Posterior vena cava (tissue), 2 donors: ENCODE results near the gene CPNE4. TPM values are rescaled to one million over a fixed set of nuclear protein-coding genes. Genes with fewer than 3 reads are reported as not detected.

Experiments
- DNase-seq: peaks from one replicate; pipeline ENCODE4 v3.0.0-alpha.2; 2020; ENCODE audit warnings: low spot score
- intact Hi-C, 2 donors: fragments of 100-400 bp; cut with DNase I; formaldehyde crosslinking; loops; one replicate each; pipeline versions ENCODE4 v1.14.1 to v1.14.2; 2022 to 2023
- total RNA-seq, 2 donors: library from RNA; stranded (reverse); fragmentation: NEBNext Ultra II Directional; extraction: Animal tissue kit (Norgen Biotek cat#: 25700); gene quantifications; one replicate each; pipeline ENCODE4 v1.2.1, GENCODE V29; 2021
- donor health status: DM: yes; HTN: yes; CAD: no.
- donor health status: DM: yes; HTN: yes; CAD: no.

The CPNE4 gene
- total RNA-seq, 2 donors from 2014 or later = not detected

- intact Hi-C loops = loop anchor here in 1 of 2 donors (5.0 kb wide), 1 partner anchor 170 kb away; no protein-coding TSS in a partner anchor
- no peak for DNase-seq
Measured at GRCh38 chr3:131582438-131582837, 452.4 kb downstream of the CPNE4 start.

- intact Hi-C loops = no loop called here
- DNase-seq = no peak
Measured at GRCh38 chr3:131568460-131568859, 466.4 kb downstream of the CPNE4 start.

- DNase-seq = no peak
- intact Hi-C loops = no loop called here
Measured at GRCh38 chr3:131564812-131565211, 470.0 kb downstream of the CPNE4 start.

GRCh38 chr3:131561511-131561910 lies 473.3 kb downstream of the CPNE4 start:
- DNase-seq = no peak
- intact Hi-C loops = no loop called here

- DNase-seq = no peak
- intact Hi-C loops = no loop called here
Measured at GRCh38 chr3:131560795-131561194, 474.0 kb downstream of the CPNE4 start.

- intact Hi-C loops = no loop called here
- DNase-seq = no peak
Measured at GRCh38 chr3:131555456-131555855, 479.4 kb downstream of the CPNE4 start.

GRCh38 chr3:131553495-131554247 lies 481.1 kb downstream of the CPNE4 start:
- intact Hi-C loops = no loop called here
- no peak for DNase-seq

- no peak for DNase-seq
- intact Hi-C loops = no loop called here
Measured at GRCh38 chr3:131551761-131552160, 483.1 kb downstream of the CPNE4 start.

GRCh38 chr3:131550562-131551465 lies 484.0 kb downstream of the CPNE4 start:
- DNase-seq = no peak

GRCh38 chr3:131549340-131549739 lies 485.5 kb downstream of the CPNE4 start:
- no peak for DNase-seq
- intact Hi-C loops = no loop called here

More at GRCh38 chr3:131550562-131551465, 484.0 kb downstream of the CPNE4 start:
- intact Hi-C loops = no loop called here

GRCh38 chr3:131547585-131547984 lies 487.2 kb downstream of the CPNE4 start:
- no peak for DNase-seq
- intact Hi-C loops = no loop called here

- intact Hi-C loops = no loop called here
- no peak for DNase-seq
Measured at GRCh38 chr3:131546441-131546840, 488.4 kb downstream of the CPNE4 start.

GRCh38 chr3:131544557-131544956 lies 490.3 kb downstream of the CPNE4 start:
- no peak for DNase-seq
- intact Hi-C loops = no loop called here

GRCh38 chr3:131543714-131544113 lies 491.1 kb downstream of the CPNE4 start:
- DNase-seq = peak; percentile 86
- intact Hi-C loops = no loop called here

GRCh38 chr3:131541288-131541687 lies 493.5 kb downstream of the CPNE4 start:
- DNase-seq = no peak
- intact Hi-C loops = no loop called here

- DNase-seq = no peak
- intact Hi-C loops = no loop called here
Measured at GRCh38 chr3:131540821-131541220, 494.0 kb downstream of the CPNE4 start.

- intact Hi-C loops = no loop called here
- no peak for DNase-seq
Measured at GRCh38 chr3:131540143-131540542, 494.7 kb downstream of the CPNE4 start.

GRCh38 chr3:131538968-131539367 lies 495.8 kb downstream of the CPNE4 start:
- no peak for DNase-seq

GRCh38 chr3:131537531-131537930 lies 497.3 kb downstream of the CPNE4 start:
- intact Hi-C loops = no loop called here
- DNase-seq = no peak

More at GRCh38 chr3:131538968-131539367, 495.8 kb downstream of the CPNE4 start:
- intact Hi-C loops = no loop called here

GRCh38 chr3:131535596-131535995 lies 499.2 kb downstream of the CPNE4 start:
- no peak for DNase-seq
- intact Hi-C loops = no loop called here
